ENCODE measurements around the gene PNKP. TPM values are rescaled to one million over a fixed set of nuclear protein-coding genes. Genes with fewer than 3 reads are reported as not detected.
A peak's percentile ranks its signal among the peaks of the same experiment; 100 is the strongest.
"Not testable (repeated sequence)": the region's sequence is repeated elsewhere in the genome, so short reads cannot be mapped to it uniquely, and the experiment has no call there.

PNKP gene
- total RNA-seq, 1 donor from 2014 or later = 46.3 TPM

GRCh38 chr19:49823472-49823871 is 43.9 kb downstream of the PNKP start:
- Histone ChIP-seq H3K4me3 (no peak overlapping the region), H3K36me3 (peaks cover 12 to 24% of the 10 kb centered on the region in 2 donors), H3K27ac (no peak overlapping the region), H3K27me3 (no peaks in the 10 kb centered on the region), H3K4me1 (peaks cover 0 to 11% of the 10 kb centered on the region in 2 donors), H3K9me3 (no peaks in the 10 kb centered on the region)
- DNase-seq (ENCODE audit: low spot score in 2 of 2) = no peak
- intact Hi-C loops (cut with DNase I) = no loop called here
- TF ChIP-seq CTCF (IDR thresholded peaks at IDR 0.05) = no peak

- H3K27me3 ChIP-seq = no peaks in the 10 kb centered on the region
- peaks cover 0 to 18% of the 10 kb centered on the region in 2 donors for H3K4me1 ChIP-seq
- no peak overlapping the region for H3K4me3 ChIP-seq
- H3K36me3 ChIP-seq = peaks cover 4 to 14% of the 10 kb centered on the region in 2 donors
- no peak overlapping the region for H3K27ac ChIP-seq
- TF ChIP-seq CTCF (IDR thresholded peaks at IDR 0.05) = no peak
- no peaks in the 10 kb centered on the region for H3K9me3 ChIP-seq
- DNase-seq (ENCODE audit: low spot score in 2 of 2) = no peak
- intact Hi-C loops (cut with DNase I) = no loop called here
Measured at GRCh38 chr19:49820125-49820524, 47.3 kb downstream of the PNKP start.

GRCh38 chr19:49819452-49820115 is 47.8 kb downstream of the PNKP start:
- intact Hi-C loops (cut with DNase I) = loop anchor here (2.0 kb wide), 1 partner anchor 143 kb away; the partner anchor contains the start of gene PRMT1
- not testable (repeated sequence) for H3K27ac ChIP-seq; H3K9me3 ChIP-seq; H3K27me3 ChIP-seq; DNase-seq (ENCODE audit: low spot score in 2 of 2)
- Histone ChIP-seq H3K4me3 (peak overlapping the region; percentile 78 to 85), H3K36me3 (peaks cover 4 to 14% of the 10 kb centered on the region in 2 donors), H3K4me1 (peaks cover 0 to 18% of the 10 kb centered on the region in 2 donors)

GRCh38 chr19:49818649-49819370 is 48.6 kb downstream of the PNKP start:
- Histone ChIP-seq H3K4me1 (peaks cover 0 to 21% of the 10 kb centered on the region in 2 donors), H3K9me3 (no peaks in the 10 kb centered on the region), H3K27me3 (no peaks in the 10 kb centered on the region), H3K36me3 (peaks cover 2 to 14% of the 10 kb centered on the region in 2 donors), H3K27ac (peak overlapping the region; percentile 93 to 97), H3K4me3 (peak overlapping the region; percentile 78 to 85)
- no peak for DNase-seq (ENCODE audit: low spot score in 2 of 2)
- intact Hi-C loops (cut with DNase I) = loop anchor here (1.0 to 2.0 kb wide), 2 partner anchors 31 to 142 kb away; partner anchors contain the start of gene PRMT1
- TF ChIP-seq CTCF (IDR thresholded peaks at IDR 0.05) = no peak

GRCh38 chr19:49817964-49818648 is 49.3 kb downstream of the PNKP start, which contains the start of gene MED25:
MED25 (plus strand) TSS chr19:49818289; CDS start chr19:49818342, 53 bp downstream.
- Histone ChIP-seq H3K36me3 (peaks cover 0 to 8% of the 10 kb centered on the region in 2 donors), H3K4me1 (peaks cover 0 to 24% of the 10 kb centered on the region in 2 donors), H3K27ac (peak within 1 kb of the TSS; percentile 93 to 97), H3K27me3 (no peaks in the 10 kb centered on the region), H3K9me3 (no peaks in the 10 kb centered on the region), H3K4me3 (peak within 1 kb of the TSS; percentile 78 to 85)
- TF ChIP-seq CTCF (IDR thresholded peaks at IDR 0.05) = peak; percentile 29 to 89 (median 33)
- intact Hi-C loops (cut with DNase I) = loop anchor here (1.0 to 2.0 kb wide), 3 partner anchors 32 to 141 kb away; partner anchors contain the start of gene PRMT1
- DNase-seq (ENCODE audit: low spot score in 2 of 2) = peak; percentile 30 to 92

Measured in ascending aorta (tissue), 2 donors.